ENCODE results near the gene SELP. TPM values are rescaled to one million over a fixed set of nuclear protein-coding genes. Genes with fewer than 3 reads are reported as not detected.
A peak's percentile ranks its signal among the peaks of the same experiment; 100 is the strongest.

SELP gene
- total and polyA plus RNA-seq, 2 of the 13 experiments (the other 11 are each of a cell fraction or from before 2014, with no cell fraction given): 0.11 TPM; not detected in 1

DNA sequence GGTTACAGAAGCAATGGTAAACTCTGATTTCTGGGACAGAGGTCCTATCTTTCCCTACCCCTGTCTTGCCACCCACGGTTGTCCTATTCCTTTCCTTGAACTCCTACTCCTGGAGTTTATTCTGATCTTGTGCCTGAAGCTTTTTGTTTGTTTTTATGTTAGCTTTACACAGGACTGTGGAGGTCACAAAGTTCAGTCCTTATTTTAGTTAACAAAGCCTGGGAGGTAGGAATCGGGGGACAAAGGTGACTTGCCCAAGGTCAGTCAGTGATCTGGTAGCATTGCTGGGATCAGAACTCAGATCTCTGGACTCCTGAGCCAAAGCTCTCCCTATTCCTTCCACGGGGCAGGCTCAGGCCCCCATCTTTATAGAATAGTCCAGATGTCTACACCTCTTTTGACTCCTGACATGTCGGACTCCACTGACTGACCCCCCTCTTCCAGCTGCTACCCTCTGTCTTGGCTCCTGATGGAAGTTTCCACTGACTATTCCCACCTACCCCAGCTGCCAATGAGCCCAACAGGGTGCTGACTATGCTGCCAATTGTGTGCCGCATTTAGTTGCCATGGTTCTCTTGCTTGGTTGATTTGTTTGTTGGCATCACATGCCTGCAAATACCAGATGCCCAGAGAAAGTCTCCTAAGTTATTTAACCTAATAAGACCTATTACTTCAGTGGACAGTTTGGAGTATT is 53.5 kb downstream of the SELP start (continued):
- TF ChIP-seq ZNF766 (CRISPR knock-in tag; IDR thresholded peaks at IDR 0.05; ENCODE audit: borderline replicate concordance): no peak
- no peak for TF ChIP-seq ZNF567 (CRISPR knock-in tag; IDR thresholded peaks at IDR 0.05; ENCODE audit: borderline replicate concordance)
- TF ChIP-seq RBFOX2 (IDR thresholded peaks at IDR 0.05; ENCODE audit: low read depth, low read length): 0 out of 2 replicates have a peak, but pooled peaks have one; percentile 27
- TF ChIP-seq EHMT2 (IDR thresholded peaks at IDR 0.05; ENCODE audit: borderline replicate concordance, low read depth, low read length): no peak; the same call in 1 of the 2 replicates
- no peak for TF ChIP-seq PREB (CRISPR knock-in tag; IDR thresholded peaks at IDR 0.05)
- TF ChIP-seq, protein P1, sequence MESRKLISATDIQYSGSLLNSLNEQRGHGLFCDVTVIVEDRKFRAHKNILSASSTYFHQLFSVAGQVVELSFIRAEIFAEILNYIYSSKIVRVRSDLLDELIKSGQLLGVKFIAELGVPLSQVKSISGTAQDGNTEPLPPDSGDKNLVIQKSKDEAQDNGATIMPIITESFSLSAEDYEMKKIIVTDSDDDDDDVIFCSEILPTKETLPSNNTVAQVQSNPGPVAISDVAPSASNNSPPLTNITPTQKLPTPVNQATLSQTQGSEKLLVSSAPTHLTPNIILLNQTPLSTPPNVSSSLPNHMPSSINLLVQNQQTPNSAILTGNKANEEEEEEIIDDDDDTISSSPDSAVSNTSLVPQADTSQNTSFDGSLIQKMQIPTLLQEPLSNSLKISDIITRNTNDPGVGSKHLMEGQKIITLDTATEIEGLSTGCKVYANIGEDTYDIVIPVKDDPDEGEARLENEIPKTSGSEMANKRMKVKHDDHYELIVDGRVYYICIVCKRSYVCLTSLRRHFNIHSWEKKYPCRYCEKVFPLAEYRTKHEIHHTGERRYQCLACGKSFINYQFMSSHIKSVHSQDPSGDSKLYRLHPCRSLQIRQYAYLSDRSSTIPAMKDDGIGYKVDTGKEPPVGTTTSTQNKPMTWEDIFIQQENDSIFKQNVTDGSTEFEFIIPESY (CRISPR knock-in tag; IDR thresholded peaks at IDR 0.05): no peak
- TF ChIP-seq BRD4 (CRISPR knock-in tag; IDR thresholded peaks at IDR 0.05): no peak
- 0 out of 2 replicates have a peak, but pooled peaks have one; percentile 42 for TF ChIP-seq ZNF543 (CRISPR knock-in tag; IDR thresholded peaks at IDR 0.05)
- TF ChIP-seq ZC3H13 (CRISPR knock-in tag; IDR thresholded peaks at IDR 0.05): no peak
- TF ChIP-seq ZBTB7A (CRISPR knock-in tag; IDR thresholded peaks at IDR 0.05): no peak
- TF ChIP-seq FOXM1 (CRISPR knock-in tag; IDR thresholded peaks at IDR 0.05): no peak
- 0 out of 2 replicates have a peak, but pooled peaks have one; percentile 55 for TF ChIP-seq MIXL1 (CRISPR knock-in tag; IDR thresholded peaks at IDR 0.05)
- no peak for TF ChIP-seq ZFP1 (CRISPR knock-in tag; IDR thresholded peaks at IDR 0.05)
- no peak for TF ChIP-seq AFF4 (CRISPR knock-in tag; IDR thresholded peaks at IDR 0.05)
- TF ChIP-seq ZNF44 (CRISPR knock-in tag; IDR thresholded peaks at IDR 0.05): no peak
- no peak for TF ChIP-seq ZNF317 (CRISPR knock-in tag; IDR thresholded peaks at IDR 0.05)
- TF ChIP-seq REL (CRISPR knock-in tag; conservative IDR thresholded peaks at IDR 0.05): no peak
- 0 out of 2 replicates have a peak, but pooled peaks have one; percentile 64 for TF ChIP-seq HMG20A (CRISPR knock-in tag; IDR thresholded peaks at IDR 0.05; ENCODE audit: borderline replicate concordance)
- no peak for TF ChIP-seq ZBTB10 (CRISPR knock-in tag; IDR thresholded peaks at IDR 0.05; ENCODE audit: borderline replicate concordance)
- TF ChIP-seq EZH2 (conservative IDR thresholded peaks at IDR 0.05; ENCODE audit: low read depth, low read length): no peak

All from HepG2 (cell line).